HG03135 (cell line): ENCODE measurements around the gene LMTK2.

ENCODE experiments used
- ATAC-seq: cut with Tn5 transposase; IDR thresholded peaks from one replicate; pipeline ENCODE4 v1.9.1; 2021; ENCODE audit warnings: mild to moderate bottlenecking, moderate library complexity; ENCODE audit not compliant: unreplicated experiment

LMTK2 gene

GRCh38 chr7:98252425-98253054 is 145.9 kb downstream of the LMTK2 start:
- ATAC-seq: no peak

- ATAC-seq: no peak
Observed at GRCh38 chr7:98254516-98254915, 147.9 kb downstream of the LMTK2 start.

- ATAC-seq: no peak
Observed at GRCh38 chr7:98254951-98255610, 148.4 kb downstream of the LMTK2 start.

- no peak for ATAC-seq
Observed at GRCh38 chr7:98256431-98256830, 149.8 kb downstream of the LMTK2 start.

GRCh38 chr7:98257701-98258100 is 151.0 kb downstream of the LMTK2 start:
- ATAC-seq: no peak
